GM21381 (cell line): Measurements from ENCODE around the gene TBXA2R.
"Not testable (repeated sequence)": the region's sequence is repeated elsewhere in the genome, so short reads cannot be mapped to it uniquely, and the experiment has no call there.

ENCODE experiments used
- ATAC-seq: cut with Tn5 transposase; IDR thresholded peaks from one replicate; pipeline ENCODE4 v1.9.1; 2021; ENCODE audit warnings: mild to moderate bottlenecking, moderate library complexity; ENCODE audit not compliant: unreplicated experiment

The TBXA2R gene

DNA sequence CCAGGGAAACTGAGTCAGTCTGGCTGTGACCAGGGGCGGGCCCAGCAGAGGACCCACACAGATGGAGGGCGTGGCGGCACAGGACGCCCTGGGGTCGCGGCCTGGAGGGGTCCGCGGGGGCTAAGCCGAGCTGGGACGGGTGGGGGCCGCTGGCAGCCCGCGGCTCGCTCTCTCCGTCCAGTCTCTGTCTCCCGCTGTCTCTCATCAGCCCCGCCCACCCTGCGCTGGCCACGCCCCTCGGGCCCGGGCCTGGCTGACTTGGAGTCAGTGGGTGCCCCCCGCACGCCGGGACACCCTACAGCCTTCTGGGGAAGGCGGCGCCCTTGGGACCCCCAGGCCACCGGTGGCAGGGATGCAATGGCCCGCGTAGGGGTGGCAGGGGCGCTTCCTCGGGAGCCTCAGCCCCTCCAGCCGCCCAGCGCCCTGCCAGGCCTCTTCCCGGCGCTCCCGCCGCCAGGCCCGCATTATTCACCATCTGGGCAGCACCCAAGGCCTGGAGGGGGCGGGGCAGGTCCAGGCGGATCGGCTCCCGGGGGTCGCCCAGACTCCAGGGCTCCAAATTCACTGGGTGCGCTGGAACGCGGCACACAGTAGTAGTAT, at the start of gene TBXA2R:
TBXA2R (minus strand) TSS at position 186 of the 600 bp plus-strand sequence. CDS start 6,241 bp downstream, outside the sequence.
- ATAC-seq = no peak

GRCh38 chr19:3656073-3656746, 49.5 kb upstream of the TBXA2R start:
- no peak for ATAC-seq

DNA sequence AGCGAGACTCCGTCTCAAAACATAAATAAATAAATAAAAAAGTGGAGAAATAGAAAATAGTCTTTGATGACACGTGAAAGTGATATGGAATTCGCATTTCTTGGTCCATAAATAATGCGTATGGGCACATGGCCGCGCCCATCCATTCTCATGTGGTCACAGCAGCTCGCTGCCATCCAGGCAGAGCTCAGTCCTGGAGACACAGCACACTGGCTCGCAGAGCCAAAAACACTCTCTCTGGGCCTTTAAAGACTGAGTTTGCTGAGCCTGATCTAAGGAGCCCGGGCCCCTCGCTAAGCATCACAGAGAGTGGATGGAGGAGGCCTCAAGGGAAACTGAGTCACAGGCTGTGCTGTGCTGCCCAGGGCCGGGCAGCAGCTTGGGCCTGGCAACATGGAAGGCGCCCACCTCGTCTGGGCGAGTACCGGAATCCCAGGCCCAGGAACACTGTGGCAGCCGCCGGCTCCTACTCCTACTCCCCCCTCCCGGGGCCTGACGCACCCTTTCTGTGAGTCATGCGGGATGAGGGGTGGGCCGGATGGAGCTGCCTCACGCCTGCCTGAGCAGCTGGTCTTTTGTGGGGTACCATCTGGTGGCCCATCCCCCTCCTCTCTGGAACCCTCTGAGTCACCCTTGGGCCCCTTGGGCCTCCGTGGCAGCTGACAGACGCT, 48.9 kb upstream of the TBXA2R start:
- no peak for ATAC-seq

GRCh38 chr19:3653865-3654513, 47.3 kb upstream of the TBXA2R start:
- no peak for ATAC-seq

DNA sequence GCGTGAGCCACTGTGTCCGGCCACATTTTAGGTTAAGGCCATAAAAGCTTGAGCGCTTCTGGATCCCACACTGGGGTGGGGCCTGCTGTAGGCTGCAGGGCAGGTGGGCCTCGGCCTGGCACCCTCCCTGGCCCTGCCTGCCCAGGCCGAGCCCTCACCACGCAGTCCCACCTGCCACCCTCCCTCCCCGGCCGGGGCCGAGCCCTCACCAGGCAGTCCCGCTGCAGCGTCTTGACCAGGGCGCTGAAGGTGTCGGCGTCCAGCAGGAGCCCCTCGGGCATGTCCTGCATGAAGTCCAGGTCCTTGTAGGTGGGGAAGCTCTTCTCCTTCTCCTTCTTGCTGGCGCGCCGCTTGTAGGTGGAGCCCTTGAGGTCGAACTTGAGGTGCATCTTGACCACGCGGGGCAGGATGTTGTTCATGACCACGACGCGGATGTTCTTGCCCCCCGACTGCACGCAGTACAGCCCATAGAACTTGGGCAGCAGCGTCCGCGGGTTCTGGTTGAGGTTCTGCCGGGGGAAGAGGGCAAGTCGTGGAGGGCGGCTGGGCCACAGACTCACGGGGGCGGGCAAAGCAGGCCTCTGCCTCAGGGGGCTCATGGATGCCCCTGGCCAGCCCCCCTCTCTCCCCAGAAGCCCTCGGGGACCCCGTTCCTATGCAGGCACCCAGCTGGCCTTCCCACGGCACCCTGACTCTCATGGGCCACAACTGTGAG, 46.6 kb upstream of the TBXA2R start:
- no peak for ATAC-seq

DNA sequence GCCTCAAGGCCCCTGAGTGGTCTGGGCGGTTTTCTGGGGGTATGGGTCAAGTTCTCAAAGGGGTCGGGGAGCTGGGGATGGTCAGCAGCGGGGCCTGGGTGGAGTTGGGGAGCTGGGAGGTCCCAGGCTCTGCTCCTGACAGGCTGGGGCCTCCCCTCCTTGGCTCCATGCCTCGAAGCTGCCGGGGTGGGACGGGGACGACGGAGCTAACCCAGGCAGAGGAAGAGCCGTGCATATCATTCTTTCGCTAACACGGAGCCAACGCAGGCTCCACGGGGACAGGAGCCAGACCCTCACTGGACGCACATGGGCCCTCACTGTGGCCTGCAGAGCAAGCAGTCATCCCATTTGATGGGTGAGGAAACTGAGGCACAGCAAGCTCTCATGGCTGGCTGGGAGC, 45.7 kb upstream of the TBXA2R start:
- ATAC-seq = no peak

DNA sequence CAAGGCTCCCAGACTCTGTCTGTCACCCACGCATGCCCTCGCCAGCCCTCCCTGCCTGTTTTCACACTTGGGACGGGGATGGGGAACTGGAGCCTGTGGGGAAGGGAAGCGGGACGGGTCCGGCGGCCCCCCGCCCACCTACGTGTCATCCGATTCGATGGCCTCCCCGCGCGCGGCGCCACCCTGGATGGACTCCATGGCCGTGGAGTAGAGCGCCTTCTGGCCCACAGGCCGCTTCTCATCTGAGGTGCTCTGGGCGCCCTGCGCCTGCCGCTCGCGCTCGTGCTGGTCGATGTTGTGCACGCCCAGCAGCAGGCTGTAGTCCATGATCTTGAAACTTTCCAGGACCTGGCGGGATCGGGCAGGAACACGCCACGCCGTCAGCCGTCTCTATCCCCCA, 45.0 kb upstream of the TBXA2R start:
- ATAC-seq = no peak

DNA sequence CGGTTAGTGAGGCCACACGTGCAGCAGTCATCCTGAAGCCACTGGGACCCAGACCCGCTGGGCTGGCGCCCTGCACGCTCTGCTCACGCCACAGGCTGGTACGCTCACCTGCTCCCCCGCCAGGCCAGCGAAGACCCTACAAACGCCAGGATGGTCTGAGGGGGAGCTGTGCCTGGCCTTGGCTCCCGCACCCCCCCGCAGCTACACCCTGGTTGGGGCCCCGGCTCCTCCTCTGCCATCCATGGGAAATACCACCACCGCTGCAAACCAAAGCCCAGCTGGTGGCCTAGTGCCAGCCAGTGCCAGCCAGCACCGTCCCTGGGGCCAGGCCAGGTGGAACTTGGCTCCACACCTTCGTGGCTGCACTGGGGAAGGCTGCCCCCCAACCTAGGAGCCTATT, 43.2 kb upstream of the TBXA2R start:
- no peak for ATAC-seq

DNA sequence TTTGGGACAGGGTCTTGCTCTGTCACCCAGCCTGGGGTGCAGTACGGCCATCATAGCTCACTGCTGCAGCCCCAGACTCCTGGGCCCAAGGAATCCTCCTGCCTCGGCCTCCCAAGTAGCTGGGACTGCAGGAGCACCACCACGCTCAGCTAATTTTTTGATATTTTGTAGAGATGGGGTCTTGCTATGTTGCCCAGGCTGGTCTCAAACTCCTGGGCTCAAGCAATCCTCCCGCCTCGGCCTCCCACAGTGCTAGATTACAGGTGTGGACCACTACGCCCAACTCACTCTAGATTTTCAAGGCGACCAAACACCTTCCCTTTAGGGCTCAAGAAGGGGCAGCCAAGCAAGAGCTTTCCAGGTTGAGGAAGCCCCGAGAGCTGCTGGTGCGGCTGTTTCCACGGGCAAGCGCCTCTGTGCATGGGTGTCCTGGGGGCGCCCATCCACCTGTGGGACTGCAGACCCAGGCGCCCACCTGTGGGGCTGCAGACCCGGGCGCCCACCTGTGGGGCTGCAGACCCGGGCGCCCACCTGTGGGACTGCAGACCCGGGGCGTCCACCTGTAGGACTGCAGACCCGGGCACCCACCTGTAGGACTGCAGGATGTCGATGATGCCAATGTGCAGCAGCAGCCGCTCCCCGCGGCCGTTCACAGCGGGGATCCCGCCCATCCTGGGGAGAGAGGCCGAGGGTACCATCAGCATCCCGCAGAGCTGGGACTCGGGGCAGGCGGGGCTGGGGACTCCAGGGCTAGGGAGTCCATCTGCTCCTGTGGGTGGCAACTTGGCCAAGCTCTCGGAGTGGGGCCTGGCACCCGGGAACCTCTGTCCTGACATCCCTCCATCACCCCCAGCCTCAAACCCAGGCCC, 41.6 kb upstream of the TBXA2R start:
- ATAC-seq = no peak

GRCh38 chr19:3647102-3647501, 40.4 kb upstream of the TBXA2R start:
- not testable (repeated sequence) for ATAC-seq

DNA sequence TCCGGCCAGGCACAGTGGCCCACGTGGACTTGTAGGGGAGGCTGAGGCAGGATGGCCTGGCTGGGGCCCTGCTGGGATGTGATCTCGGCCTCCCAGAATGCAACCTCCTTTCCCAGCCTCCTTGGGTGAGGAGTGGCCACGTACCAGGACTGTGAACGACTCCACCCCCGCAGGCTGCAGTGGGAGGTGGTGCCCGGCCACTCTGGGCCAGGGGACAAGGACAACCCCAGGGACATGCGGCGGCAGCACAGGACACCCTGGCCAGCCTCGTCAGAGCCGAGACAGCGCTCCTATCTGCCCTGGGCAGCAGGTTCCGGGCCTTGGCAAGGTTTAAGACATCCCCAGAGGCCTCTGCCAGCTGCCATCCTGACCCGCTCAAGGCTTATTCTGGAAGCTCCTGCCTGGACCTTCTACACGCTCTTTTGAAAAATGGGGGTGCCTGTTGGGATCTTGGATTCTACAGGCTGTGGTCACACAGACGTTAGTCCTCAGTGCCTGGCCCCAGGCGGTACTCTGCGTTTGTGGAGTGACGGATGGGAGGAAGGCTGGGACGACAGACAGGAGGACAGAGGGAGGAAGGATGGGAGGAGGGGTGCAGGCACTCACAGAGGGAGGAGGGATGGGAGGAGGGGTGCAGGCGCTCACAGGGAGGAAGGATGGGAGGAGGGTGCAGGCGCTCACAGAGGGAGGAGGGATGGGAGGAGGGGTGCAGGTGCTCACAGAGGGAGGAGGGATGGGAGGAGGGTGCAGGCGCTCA, 39.8 kb upstream of the TBXA2R start:
- no peak for ATAC-seq

DNA sequence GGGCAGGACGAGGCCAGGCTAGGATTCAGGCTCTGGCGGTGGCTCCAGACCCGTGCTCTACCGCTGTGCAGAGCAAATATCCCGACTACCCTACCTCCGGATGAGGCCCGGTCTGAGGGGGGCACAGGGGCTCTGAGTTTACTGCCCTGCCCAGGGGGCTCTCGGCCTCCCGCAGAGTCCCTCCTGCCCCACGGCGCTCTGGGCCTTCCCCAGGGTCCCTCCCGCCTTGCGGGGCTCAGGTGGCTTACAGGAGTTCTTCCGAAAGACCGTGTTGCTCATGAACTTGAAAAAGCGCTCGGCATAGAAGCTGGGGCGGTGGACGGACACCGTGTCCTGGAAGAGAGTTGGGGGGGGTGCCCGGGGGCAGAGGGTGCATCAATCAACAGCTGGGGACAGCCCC, 39.1 kb upstream of the TBXA2R start:
- ATAC-seq = no peak

DNA sequence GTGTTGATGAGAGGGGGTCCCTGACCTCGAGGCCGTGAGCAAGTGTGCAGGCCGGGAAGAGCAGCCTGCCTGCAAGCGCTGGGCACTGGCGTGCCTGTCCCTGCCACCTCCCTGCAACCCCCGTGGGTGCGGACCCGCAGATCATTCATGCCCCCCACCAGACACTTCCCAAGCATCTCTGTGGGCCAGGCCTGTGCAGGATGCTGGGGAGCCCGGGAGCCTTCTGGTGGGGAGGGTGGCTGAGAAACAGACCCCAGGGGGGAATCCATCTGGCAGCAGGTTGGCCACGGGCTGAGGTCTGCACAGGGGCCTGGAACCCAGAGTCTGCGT, 38.4 kb upstream of the TBXA2R start:
- no peak for ATAC-seq

- no peak for ATAC-seq
Measured at GRCh38 chr19:3644351-3645066, 37.8 kb upstream of the TBXA2R start.

GRCh38 chr19:3643674-3644313, 37.1 kb upstream of the TBXA2R start:
- ATAC-seq = no peak

DNA sequence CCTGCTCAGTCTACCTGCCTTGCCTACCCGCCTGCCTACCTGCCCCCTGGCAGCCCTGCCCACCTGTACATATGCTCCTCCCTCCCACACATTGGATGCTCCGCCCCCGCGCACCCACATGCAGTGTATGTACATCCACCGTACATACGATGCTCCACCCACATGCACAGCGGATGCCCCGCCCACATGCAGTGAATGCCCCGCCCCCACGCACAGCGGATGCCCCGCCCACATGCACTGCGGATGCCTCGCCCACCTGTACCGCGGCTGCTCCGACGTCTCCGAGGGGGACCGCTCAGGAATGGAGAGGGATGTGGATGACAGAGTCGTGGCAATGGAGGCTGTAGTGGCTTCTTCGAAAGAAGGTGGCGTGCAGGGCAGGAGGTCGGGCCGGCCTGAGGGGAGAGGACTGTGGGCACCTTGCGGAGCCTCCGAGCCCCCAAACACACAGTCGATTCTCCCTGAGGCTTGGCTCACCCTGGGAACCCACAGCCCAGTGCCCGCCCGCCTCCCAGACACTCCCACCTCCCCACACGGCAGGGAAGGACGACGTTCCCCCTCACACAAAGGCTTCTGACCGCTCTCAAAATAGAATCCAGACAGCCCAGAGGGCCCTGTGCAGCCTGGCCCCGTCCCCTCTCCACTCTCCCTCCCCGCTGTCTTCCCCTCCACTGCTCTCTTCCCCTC, 36.5 kb upstream of the TBXA2R start:
- ATAC-seq = no peak

GRCh38 chr19:3642296-3642695, 35.6 kb upstream of the TBXA2R start:
- no peak for ATAC-seq
